Astrocyte of the spinal cord (primary cell): ENCODE measurements around the gene PPIL6.
"Not testable (repeated sequence)": the region's sequence is repeated elsewhere in the genome, so short reads cannot be mapped to it uniquely, and the experiment has no call there.

Experiments used
- DNase-seq: peaks from one replicate; pipeline ENCODE4 v3.0.0; 2011; ENCODE audit warnings: low read depth, low spot score
- H3K4me3 ChIP-seq: 2 replicates; pipeline ENCODE4 v1.5.1; 2011; ENCODE audit warnings: low read depth, mild to moderate bottlenecking, low read length, moderate library complexity
- CTCF ChIP-seq: IDR thresholded peaks from 2 replicates; pipeline ENCODE4 v1.5.1; 2012; ENCODE audit warnings: low read depth, mild to moderate bottlenecking, low read length, inconsistent platforms
- in situ Hi-C: cut with HindIII; loops from 2 replicates; pipeline ENCODE4 v1.10.0; 2017; ENCODE audit warnings: low sequenced_read_pairs

The PPIL6 gene

GRCh38 chr6:109372130-109372529, 68.3 kb downstream of the PPIL6 start:
- H3K4me3 ChIP-seq = no peak overlapping the region
- no peak for TF ChIP-seq CTCF
- no peak for DNase-seq
- in situ Hi-C loops = no loop called here

GRCh38 chr6:109370792-109371191, 69.6 kb downstream of the PPIL6 start:
- TF ChIP-seq CTCF = no peak
- DNase-seq = no peak
- in situ Hi-C loops = no loop called here
- H3K4me3 ChIP-seq = no peak overlapping the region

- H3K4me3 ChIP-seq = no peak overlapping the region
- in situ Hi-C loops = no loop called here
- no peak for TF ChIP-seq CTCF
- DNase-seq = no peak
Measured at GRCh38 chr6:109370336-109370735, 70.1 kb downstream of the PPIL6 start.

- TF ChIP-seq CTCF = no peak
- no peak for DNase-seq
- in situ Hi-C loops = no loop called here
Measured at GRCh38 chr6:109369728-109370127, 70.7 kb downstream of the PPIL6 start.

GRCh38 chr6:109364382-109365078, 75.9 kb downstream of the PPIL6 start:
- H3K4me3 ChIP-seq, in situ Hi-C loops, DNase-seq: not testable (repeated sequence)

More at GRCh38 chr6:109369728-109370127, 70.7 kb downstream of the PPIL6 start:
- no peak overlapping the region for H3K4me3 ChIP-seq

- DNase-seq = no peak
- no peak overlapping the region for H3K4me3 ChIP-seq
- in situ Hi-C loops = no loop called here
- TF ChIP-seq CTCF = no peak
Measured at GRCh38 chr6:109363753-109364152, 76.7 kb downstream of the PPIL6 start.

GRCh38 chr6:109362102-109362884, 78.1 kb downstream of the PPIL6 start:
- no peak overlapping the region for H3K4me3 ChIP-seq
- in situ Hi-C loops = no loop called here
- TF ChIP-seq CTCF = no peak
- DNase-seq = no peak
